A549 (cell line): Measurements from ENCODE around the gene CLEC4M. TPM values are rescaled to one million over a fixed set of nuclear protein-coding genes. Genes with fewer than 3 reads are reported as not detected.

ENCODE experiments used
- ATAC-seq, 2 experiments: fragments of 200-7000 bp in 1 of 2; fragments of >200 bp in 1 of 2; cut with Nextera tagmentation in 1 of 2; cut with Tn5 transposase in 1 of 2; 3 replicates each; pipeline versions ENCODE4 v1.8.0 to v1.9.1; 2018 to 2020; ENCODE audit warnings: mild to moderate bottlenecking in 1 of 2, moderate library complexity in 1 of 2
- CTCF ChIA-PET: fragments of 300-600 bp; sonication (Branson Sonifier 250); formaldehyde crosslinking; extraction: SDS; loops from one replicate; lab custom pipeline; 2021; ENCODE audit warnings: antibody characterized with exemption, inconsistent platforms; lab: Yijun Ruan, JAX
- POLR2A ChIA-PET: fragments of 350-600 bp; formaldehyde crosslinking; extraction: SDS; loops from one replicate; lab custom pipeline; 2021; ENCODE audit warnings: antibody characterized with exemption, inconsistent platforms; lab: Yijun Ruan, JAX
- DNase-seq, 2 experiments: peaks; one replicate each; pipeline versions ENCODE4 v3.0.0 to v3.0.0-alpha.2; 2011 to 2016; ENCODE audit warnings: low read depth in 1 of 2, low spot score in 1 of 2
- FAIRE-seq: peaks from 2 replicates; lab custom pipeline; 2011; peaks lifted over from hg19 to GRCh38; lab: Jason Lieb, UNC
- H3K27ac ChIP-seq, 2 experiments: fragments of >200 bp; sonication (Bioruptor Twin); formaldehyde crosslinking; 3 replicates each; pipeline ENCODE4 v1.5.1; 2016 to 2017
- H3K4me1 ChIP-seq: fragments of >200 bp; sonication (Bioruptor Twin); formaldehyde crosslinking; 3 replicates; pipeline ENCODE4 v1.6.1; 2016
- H3K4me2 ChIP-seq: fragments of >200 bp; sonication (Bioruptor Twin); formaldehyde crosslinking; 3 replicates; pipeline ENCODE4 v1.6.1; 2016
- H3K4me3 ChIP-seq: fragments of >200 bp; sonication (Bioruptor Twin); formaldehyde crosslinking; 3 replicates; pipeline ENCODE4 v1.5.1; 2016
- H3K9me3 ChIP-seq: fragments of >200 bp; sonication (Bioruptor Twin); formaldehyde crosslinking; 3 replicates; pipeline ENCODE4 v1.6.1; 2016
- CEBPB ChIP-seq, 2 experiments: fragments of >200 bp in 1 of 2; sonication (Bioruptor Twin) in 1 of 2; formaldehyde crosslinking in 1 of 2; IDR thresholded peaks; 2 replicates each; pipeline ENCODE4 v1.6.1; 2012 to 2016
- CHD2 ChIP-seq: fragments of 150-350 bp; IDR thresholded peaks from 2 replicates; pipeline ENCODE4 v1.6.1; 2014; ENCODE audit warnings: low read length; ENCODE audit not compliant: partially characterized antibody
- CHD4 ChIP-seq: fragments of 200-600 bp; sonication (generic); IDR thresholded peaks from 2 replicates; pipeline ENCODE4 v1.6.1; 2016; ENCODE audit warnings: antibody characterized with exemption, mild to moderate bottlenecking, borderline replicate concordance
- E2F6 ChIP-seq: IDR thresholded peaks from 2 replicates; pipeline ENCODE4 v1.6.1; 2012; ENCODE audit warnings: low read depth, borderline replicate concordance
- EHMT2 ChIP-seq: fragments of 200-600 bp; sonication (generic); IDR thresholded peaks from 2 replicates; pipeline ENCODE4 v1.6.1; 2016; ENCODE audit warnings: antibody characterized with exemption, low read depth, mild to moderate bottlenecking, moderate library complexity
- ELK1 ChIP-seq: fragments of 150-350 bp; IDR thresholded peaks from 2 replicates; pipeline ENCODE4 v1.6.1; 2014; ENCODE audit warnings: low read depth, mild to moderate bottlenecking, low read length
- FOSB ChIP-seq: fragments of 250-450 bp; sonication (Bioruptor Pico); IDR thresholded peaks from 2 replicates; pipeline ENCODE4 v1.5.0; 2020; ENCODE audit warnings: mild to moderate bottlenecking, moderate library complexity
- GATA3 ChIP-seq: IDR thresholded peaks from 2 replicates; pipeline ENCODE4 v1.6.1; 2012; ENCODE audit warnings: borderline replicate concordance
- HES2 ChIP-seq: fragments of >200 bp; sonication (Bioruptor Twin); formaldehyde crosslinking; IDR thresholded peaks from 2 replicates; pipeline ENCODE4 v1.6.1; 2016
- HOXB5 ChIP-seq: fragments of 250-450 bp; sonication (Bioruptor Pico); IDR thresholded peaks from 2 replicates; pipeline ENCODE4 v1.5.0; 2020; ENCODE audit warnings: mild to moderate bottlenecking, moderate library complexity
- JUN ChIP-seq, 2 experiments: fragments of >200 bp; sonication (Bioruptor Twin); formaldehyde crosslinking; IDR thresholded peaks; 2 replicates in 1 of 2; 3 replicates in 1 of 2; pipeline ENCODE4 v1.6.1; 2016 to 2017
- JUNB ChIP-seq: fragments of >200 bp; sonication (Bioruptor Twin); formaldehyde crosslinking; IDR thresholded peaks from 2 replicates; pipeline ENCODE4 v1.6.1; 2016
- MAX ChIP-seq: IDR thresholded peaks from 2 replicates; pipeline ENCODE4 v1.6.1; 2012
- MAZ ChIP-seq: fragments of 150-350 bp; IDR thresholded peaks from 2 replicates; pipeline ENCODE4 v1.6.1; 2014; ENCODE audit warnings: antibody characterized with exemption, low read depth, low read length, borderline replicate concordance
- NFE2L2 ChIP-seq: fragments of 150-350 bp; conservative IDR thresholded peaks from 2 replicates; pipeline ENCODE4 v1.6.1; 2014; ENCODE audit warnings: low read length
- RCOR1 ChIP-seq: fragments of 150-350 bp; IDR thresholded peaks from 2 replicates; pipeline ENCODE4 v1.6.1; 2014; ENCODE audit warnings: antibody characterized with exemption, low read length, low read depth
- TFCP2L1 ChIP-seq: fragments of 250-450 bp; sonication (Bioruptor Pico); IDR thresholded peaks from 2 replicates; pipeline ENCODE4 v1.5.0; 2021; ENCODE audit warnings: mild to moderate bottlenecking
- ZFP36 ChIP-seq: fragments of 450-650 bp; IDR thresholded peaks from 2 replicates; pipeline ENCODE4 v1.6.1; 2014; ENCODE audit warnings: borderline replicate concordance; ENCODE audit not compliant: partially characterized antibody
- WGBS: methylation state at CpG from one replicate; pipeline ENCODE4 v1.1.6; 2017; ENCODE audit errors: missing lambda C conversion rate; 5-methylcytosine and 5-hydroxymethylcytosine counted together
- polyA plus RNA-seq, 4 experiments: library from polyadenylated mRNA; depleted of rRNA in 3 of 4; stranded (reverse); fragments of >200 nt; fragmentation: RNase III in 1 of 4; extraction: RNeasy Plus Mini Kit Qiagen cat#74134 plus additional on column Dnase treatment in 1 of 4; gene quantifications; 2 replicates in 3 of 4; 3 replicates in 1 of 4; pipeline ENCODE4 v1.2.3, GENCODE V29; 2011 to 2017
- TF ChIP-seq, protein P1 (sequence below): fragments of 250-450 bp; sonication (Bioruptor Pico); IDR thresholded peaks from 2 replicates; pipeline ENCODE4 v1.5.0; 2021; ENCODE audit warnings: mild to moderate bottlenecking, moderate library complexity, borderline replicate concordance

Gene CLEC4M
- polyA plus RNA-seq, 2 of the 4 experiments (the other 2 are of a cell fraction): not detected

- TF ChIP-seq FOSB (CRISPR knock-in tag) (no peak), EHMT2 (no peak), ELK1 (no peak), HOXB5 (CRISPR knock-in tag) (no peak)
Observed at GRCh38 chr19:7732045-7732444, 31.0 kb upstream of the CLEC4M start, which contains the start of gene CLEC4G (continued).

DNA sequence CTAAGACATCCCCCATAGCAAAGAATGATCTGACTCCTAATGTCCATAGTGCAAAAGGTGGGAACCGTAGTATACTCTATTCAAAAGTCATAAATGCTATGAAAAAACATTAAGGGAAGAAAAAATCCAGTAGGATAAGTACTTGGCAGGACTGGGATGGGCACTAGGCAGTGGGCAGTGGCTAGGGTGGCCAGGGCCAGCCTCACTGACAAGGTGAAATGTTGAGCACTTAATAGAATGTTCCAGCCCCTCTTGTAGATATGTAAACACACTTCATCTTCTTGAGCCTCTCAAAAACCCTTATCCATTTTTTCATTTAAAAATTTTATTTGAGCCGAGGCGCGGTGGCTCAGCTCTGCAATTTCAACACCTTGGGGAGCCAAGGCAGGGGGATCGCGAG is 29.7 kb upstream of the CLEC4M start:
- no peak for FAIRE-seq
- CTCF ChIA-PET: interaction anchor here (0.6 kb wide), 2 partner anchors 65 to 426 kb away, joined by 3 read pairs; no protein-coding TSS in a partner anchor
- WGBS: 40% methylated on average over 6 of the region's 6 CpGs
- H3K4me2 ChIP-seq: no peak overlapping the region
- H3K4me3 ChIP-seq: no peak overlapping the region
- no peak for DNase-seq
- POLR2A ChIA-PET: no interaction called here
- H3K4me1 ChIP-seq: no peaks in the 10 kb centered on the region
- TF ChIP-seq MAZ (no peak), TFCP2L1 (no peak), GATA3 (no peak), MAX (no peak), HES2 (no peak), CEBPB (IDR thresholded peaks at IDR 0.05) (no peak), CHD4 (no peak), RCOR1 (no peak), JUNB (no peak)
- TF ChIP-seq, protein P1, sequence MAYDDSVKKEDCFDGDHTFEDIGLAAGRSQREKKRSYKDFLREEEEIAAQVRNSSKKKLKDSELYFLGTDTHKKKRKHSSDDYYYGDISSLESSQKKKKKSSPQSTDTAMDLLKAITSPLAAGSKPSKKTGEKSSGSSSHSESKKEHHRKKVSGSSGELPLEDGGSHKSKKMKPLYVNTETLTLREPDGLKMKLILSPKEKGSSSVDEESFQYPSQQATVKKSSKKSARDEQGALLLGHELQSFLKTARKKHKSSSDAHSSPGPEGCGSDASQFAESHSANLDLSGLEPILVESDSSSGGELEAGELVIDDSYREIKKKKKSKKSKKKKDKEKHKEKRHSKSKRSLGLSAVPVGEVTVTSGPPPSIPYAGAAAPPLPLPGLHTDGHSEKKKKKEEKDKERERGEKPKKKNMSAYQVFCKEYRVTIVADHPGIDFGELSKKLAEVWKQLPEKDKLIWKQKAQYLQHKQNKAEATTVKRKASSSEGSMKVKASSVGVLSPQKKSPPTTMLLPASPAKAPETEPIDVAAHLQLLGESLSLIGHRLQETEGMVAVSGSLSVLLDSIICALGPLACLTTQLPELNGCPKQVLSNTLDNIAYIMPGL (CRISPR knock-in tag): no peak
- H3K27ac ChIP-seq: no peak overlapping the region
- no peaks in the 10 kb centered on the region for H3K9me3 ChIP-seq
- ATAC-seq: no peak

GRCh38 chr19:7734220-7735203 is 28.5 kb upstream of the CLEC4M start:
- CTCF ChIA-PET: interaction anchor here (0.9 to 1.7 kb wide), 3 partner anchors 12 to 64 kb away, joined by 3 to 4 read pairs (median 3); partner anchors contain the start of gene TRAPPC5
- 26% methylated on average over 11 of the region's 12 CpGs for WGBS

More at GRCh38 chr19:7734220-7735203, 28.5 kb upstream of the CLEC4M start:
- H3K27ac ChIP-seq: no peak overlapping the region
- H3K9me3 ChIP-seq: no peaks in the 10 kb centered on the region
- H3K4me3 ChIP-seq: no peak overlapping the region
- TF ChIP-seq NFE2L2 (no peak), GATA3 (no peak), CEBPB (IDR thresholded peaks at IDR 0.05) (peak in 1 of 2 experiments; percentile 28; a peak in 1 of 4 replicates), JUN (IDR thresholded peaks at IDR 0.05) (no peak), E2F6 (no peak), CHD2 (no peak), ZFP36 (peak; percentile 63)
- DNase-seq (no peak), FAIRE-seq (no peak), ATAC-seq (no peak)
- no peaks in the 10 kb centered on the region for H3K4me1 ChIP-seq
- 0 out of 3 replicates have a peak overlapping the region, but pooled peaks have one; percentile 5 for H3K4me2 ChIP-seq
- POLR2A ChIA-PET: no interaction called here
